ENCODE measurements around the gene SARS2. TPM values are rescaled to one million over a fixed set of nuclear protein-coding genes. Genes with fewer than 3 reads are reported as not detected.
A peak's percentile ranks its signal among the peaks of the same experiment; 100 is the strongest.

SARS2 gene
- total and polyA plus RNA-seq, 7 donors, result 13.3 to 19.8 (median 17.0) TPM

DNA sequence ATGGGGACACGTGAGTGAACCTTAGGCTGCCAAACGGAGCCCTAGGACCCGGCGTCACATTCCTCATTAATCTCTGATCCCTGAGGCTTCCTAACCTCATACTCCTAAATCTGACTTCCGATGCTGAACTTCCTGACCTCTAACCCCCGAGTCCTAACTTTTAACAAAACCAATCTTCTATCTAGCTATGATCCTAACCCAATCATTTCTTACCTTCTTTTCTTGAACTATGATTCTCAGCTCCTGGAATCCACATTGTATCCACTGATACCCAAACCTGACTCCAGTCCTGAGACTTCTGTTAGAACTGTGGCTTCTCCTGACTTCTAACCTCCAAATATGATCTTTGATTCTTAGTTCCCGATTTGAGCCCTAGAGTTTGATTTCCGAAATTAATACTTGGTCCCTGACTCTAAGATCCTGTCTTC, 30.3 kb downstream of the SARS2 start:
- peak overlapping the region; percentile 96 for H3K27ac ChIP-seq
- 3 to 6% (median 4%) methylated on average over 8 of the region's 8 CpGs for WGBS, 3 donors
- ATAC-seq (no peak), DNase-seq (no peak)
- H3K4me1 ChIP-seq, result peaks cover 40% of the 10 kb centered on the region
- H3K4me3 ChIP-seq, result peak overlapping the region; percentile 87
- no peaks in the 10 kb centered on the region for H3K27me3 ChIP-seq (ENCODE audit: insufficient read depth in 3 of 3, low read length in 2 of 3)
- TF ChIP-seq, protein P1, sequence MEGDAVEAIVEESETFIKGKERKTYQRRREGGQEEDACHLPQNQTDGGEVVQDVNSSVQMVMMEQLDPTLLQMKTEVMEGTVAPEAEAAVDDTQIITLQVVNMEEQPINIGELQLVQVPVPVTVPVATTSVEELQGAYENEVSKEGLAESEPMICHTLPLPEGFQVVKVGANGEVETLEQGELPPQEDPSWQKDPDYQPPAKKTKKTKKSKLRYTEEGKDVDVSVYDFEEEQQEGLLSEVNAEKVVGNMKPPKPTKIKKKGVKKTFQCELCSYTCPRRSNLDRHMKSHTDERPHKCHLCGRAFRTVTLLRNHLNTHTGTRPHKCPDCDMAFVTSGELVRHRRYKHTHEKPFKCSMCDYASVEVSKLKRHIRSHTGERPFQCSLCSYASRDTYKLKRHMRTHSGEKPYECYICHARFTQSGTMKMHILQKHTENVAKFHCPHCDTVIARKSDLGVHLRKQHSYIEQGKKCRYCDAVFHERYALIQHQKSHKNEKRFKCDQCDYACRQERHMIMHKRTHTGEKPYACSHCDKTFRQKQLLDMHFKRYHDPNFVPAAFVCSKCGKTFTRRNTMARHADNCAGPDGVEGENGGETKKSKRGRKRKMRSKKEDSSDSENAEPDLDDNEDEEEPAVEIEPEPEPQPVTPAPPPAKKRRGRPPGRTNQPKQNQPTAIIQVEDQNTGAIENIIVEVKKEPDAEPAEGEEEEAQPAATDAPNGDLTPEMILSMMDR (IDR thresholded peaks at IDR 0.05), result no peak
- intact Hi-C loops (cut with DNase I), result no loop called here
- peaks cover 0 to 29% of the 10 kb centered on the region in 2 donors for H3K36me3 ChIP-seq (ENCODE audit: insufficient read depth in 1 of 2, low read depth in 1 of 2)
- H3K9me3 ChIP-seq, result no peaks in the 10 kb centered on the region

DNA sequence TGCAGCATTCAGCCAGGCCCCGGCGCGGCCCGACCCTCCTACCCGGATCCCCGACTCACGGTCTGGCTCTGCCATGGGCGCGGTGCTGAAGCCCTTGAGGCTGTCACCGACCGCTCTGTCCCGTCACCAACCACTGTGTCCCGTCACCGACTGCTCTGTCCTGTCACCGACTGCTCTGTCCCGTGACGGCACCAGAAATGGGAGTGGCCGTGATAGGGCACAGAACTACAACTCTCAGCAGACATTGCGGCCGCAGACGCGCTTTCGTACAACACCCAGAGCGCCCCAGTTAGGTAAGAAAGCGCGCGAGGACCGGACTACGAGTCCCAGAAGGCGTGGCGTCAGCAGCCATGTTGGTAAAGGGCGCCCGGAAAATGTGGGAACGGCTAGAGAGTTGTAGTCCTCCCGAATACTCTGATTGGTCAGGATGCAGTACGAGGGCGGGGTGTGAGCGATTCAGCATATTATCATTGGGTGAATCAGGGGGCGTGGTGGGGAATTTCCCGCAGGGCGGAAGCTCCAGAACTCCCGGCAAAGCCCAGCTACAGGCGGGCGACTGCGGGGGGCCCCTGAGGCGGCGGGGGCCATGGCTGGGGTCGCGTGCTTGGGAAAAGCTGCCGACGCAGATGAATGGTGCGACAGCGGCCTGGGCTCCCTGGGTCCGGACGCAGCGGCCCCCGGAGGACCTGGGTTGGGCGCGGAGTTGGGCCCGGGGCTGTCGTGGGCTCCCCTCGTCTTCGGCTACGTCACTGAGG, 30.9 kb downstream of the SARS2 start, which contains the start of the genes NFKBIB and SIRT2:
NFKBIB (plus strand) TSS at position 523 of the 755 bp plus-strand sequence; CDS start at position 587, 64 bp downstream.
SIRT2 (minus strand) TSS at position 172 of the 755 bp plus-strand sequence; CDS start at position 75, 97 bp downstream.
- Histone ChIP-seq H3K36me3 (ENCODE audit: insufficient read depth in 1 of 2, low read depth in 1 of 2) (peaks cover 0 to 23% of the 10 kb centered on the region in 2 donors), H3K27ac (peak within 1 kb of the TSS; percentile 96), H3K9me3 (no peaks in the 10 kb centered on the region), H3K27me3 (ENCODE audit: insufficient read depth in 3 of 3, low read length in 2 of 3) (no peaks in the 10 kb centered on the region), H3K4me1 (peaks cover 45% of the 10 kb centered on the region), H3K4me3 (peak within 1 kb of the TSS; percentile 87)
- intact Hi-C loops (cut with DNase I), result loop anchor here in 1 of 2 donors (1.0 kb wide), 1 partner anchor 252 kb away; the partner anchor contains the start of gene ACTN4
- TF ChIP-seq, protein P1 (IDR thresholded peaks at IDR 0.05), result no peak
- DNase-seq (peak; percentile 100), ATAC-seq (peak; percentile 95 to 96 (median 96))
- 0% methylated on average over 60 to 64 of the region's 64 CpGs for WGBS, 3 donors

DNA sequence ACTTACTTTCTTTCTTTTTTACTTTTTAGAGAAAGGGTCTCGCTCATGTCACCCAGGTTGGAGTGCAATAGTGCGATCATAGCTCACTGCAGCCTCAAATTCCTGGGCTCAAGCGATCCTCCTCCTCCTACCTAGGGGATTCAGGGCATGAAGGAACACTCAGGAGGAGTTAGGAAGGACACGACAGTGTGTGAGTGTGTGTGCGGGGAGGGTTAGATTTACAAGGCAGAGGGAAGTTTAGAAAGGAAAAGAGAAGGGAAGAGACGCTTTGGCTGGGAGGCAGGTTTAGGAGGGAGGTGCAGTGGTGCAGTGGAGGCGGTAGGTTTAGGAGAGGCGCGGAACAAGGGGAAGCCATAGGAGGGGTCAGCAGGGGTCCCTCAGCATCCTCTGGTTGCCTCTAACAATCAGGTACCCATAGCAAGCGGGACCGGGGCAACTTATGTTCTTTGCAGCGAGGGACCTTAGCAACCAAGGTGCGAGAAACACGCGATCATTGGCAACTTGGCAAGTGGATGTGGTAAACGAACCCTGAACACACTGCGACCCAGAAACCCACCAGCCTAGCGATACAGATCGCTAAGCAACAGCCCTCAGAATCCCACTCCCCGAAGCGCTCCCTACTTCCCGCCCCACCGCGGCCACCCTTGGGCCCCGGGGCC, 31.6 kb downstream of the SARS2 start:
- Histone ChIP-seq H3K9me3 (no peaks in the 10 kb centered on the region), H3K36me3 (ENCODE audit: insufficient read depth in 1 of 2, low read depth in 1 of 2) (peaks cover 0 to 17% of the 10 kb centered on the region in 2 donors), H3K27me3 (ENCODE audit: insufficient read depth in 3 of 3, low read length in 2 of 3) (no peaks in the 10 kb centered on the region), H3K4me1 (peaks cover 51% of the 10 kb centered on the region), H3K4me3 (peak overlapping the region; percentile 87), H3K27ac (peak overlapping the region; percentile 96)
- intact Hi-C loops (cut with DNase I), result loop anchor here in 1 of 2 donors (1.0 kb wide), 1 partner anchor 252 kb away; the partner anchor contains the start of gene ACTN4
- ATAC-seq, result peak in 3 of 4 donors; percentile 4 to 12 (median 5)
- TF ChIP-seq, protein P1 (IDR thresholded peaks at IDR 0.05), result no peak
- 1 to 5% (median 3%) methylated on average over 20 to 25 of the region's 25 CpGs for WGBS, 3 donors
- no peak for DNase-seq

DNA sequence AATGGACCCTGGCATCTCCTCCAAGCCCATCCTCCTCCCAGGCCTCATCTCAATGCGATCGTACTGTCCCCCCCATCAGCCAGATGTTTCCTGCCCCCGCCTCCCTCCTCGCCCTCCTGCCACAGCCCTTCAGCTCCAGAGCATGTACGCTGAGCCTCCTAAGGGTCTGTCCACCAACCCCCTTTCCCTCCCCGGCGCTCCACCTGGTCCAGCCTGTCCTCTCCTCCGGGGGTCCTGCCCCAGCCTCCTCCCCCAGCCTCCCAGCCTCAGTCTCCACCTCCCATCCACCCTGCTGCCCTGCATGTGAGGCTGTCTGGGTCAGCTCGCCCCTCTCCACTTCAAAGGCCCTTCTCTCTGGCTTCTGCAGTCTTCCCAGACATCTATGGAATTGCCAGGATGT, 35.6 kb downstream of the SARS2 start:
- peak overlapping the region; percentile 80 for H3K27ac ChIP-seq
- WGBS, 3 donors, result 43 to 44% (median 44%) methylated on average over 7 to 9 of the region's 9 CpGs
- intact Hi-C loops (cut with DNase I), result loop anchor here in 1 of 2 donors (5.0 kb wide), 1 partner anchor 43 kb away; no protein-coding TSS in a partner anchor
- DNase-seq (no peak), ATAC-seq (no peak)
- H3K4me3 ChIP-seq, result no peak overlapping the region
- TF ChIP-seq, protein P1 (IDR thresholded peaks at IDR 0.05), result no peak
- H3K4me1 ChIP-seq, result peaks cover 69% of the 10 kb centered on the region
- H3K9me3 ChIP-seq, result no peaks in the 10 kb centered on the region
- H3K27me3 ChIP-seq (ENCODE audit: insufficient read depth in 3 of 3, low read length in 2 of 3), result no peaks in the 10 kb centered on the region
- peaks cover 0 to 34% of the 10 kb centered on the region in 2 donors for H3K36me3 ChIP-seq (ENCODE audit: insufficient read depth in 1 of 2, low read depth in 1 of 2)

Data from psoas muscle (tissue), 8 donors.